GM21786 (cell line): Measurements from ENCODE around the gene COL21A1.
"Not testable (repeated sequence)": the region's sequence is repeated elsewhere in the genome, so short reads cannot be mapped to it uniquely, and the experiment has no call there.

Source experiments
- ATAC-seq: cut with Tn5 transposase; IDR thresholded peaks from one replicate; pipeline ENCODE4 v1.9.1; 2021; ENCODE audit not compliant: unreplicated experiment

Gene COL21A1

DNA sequence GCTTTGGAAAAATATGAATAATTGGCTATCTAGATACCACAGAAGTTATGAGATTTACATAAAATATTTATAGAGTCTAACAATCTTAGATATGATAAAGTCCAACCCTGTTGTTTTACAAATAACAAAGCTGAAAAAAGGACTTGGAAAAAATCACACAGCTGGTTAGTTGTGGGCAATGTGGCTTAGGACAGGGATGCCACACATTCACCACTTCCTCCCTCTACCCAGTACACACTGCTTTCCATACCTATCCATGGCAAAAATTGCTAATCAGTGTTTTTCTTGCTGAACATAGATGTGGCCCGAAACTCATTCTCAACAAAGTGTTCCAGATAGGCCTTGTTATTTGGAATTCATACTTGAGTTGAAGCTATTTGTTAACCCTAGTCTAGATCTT, 224.7 kb downstream of the COL21A1 start:
- ATAC-seq, result no peak

DNA sequence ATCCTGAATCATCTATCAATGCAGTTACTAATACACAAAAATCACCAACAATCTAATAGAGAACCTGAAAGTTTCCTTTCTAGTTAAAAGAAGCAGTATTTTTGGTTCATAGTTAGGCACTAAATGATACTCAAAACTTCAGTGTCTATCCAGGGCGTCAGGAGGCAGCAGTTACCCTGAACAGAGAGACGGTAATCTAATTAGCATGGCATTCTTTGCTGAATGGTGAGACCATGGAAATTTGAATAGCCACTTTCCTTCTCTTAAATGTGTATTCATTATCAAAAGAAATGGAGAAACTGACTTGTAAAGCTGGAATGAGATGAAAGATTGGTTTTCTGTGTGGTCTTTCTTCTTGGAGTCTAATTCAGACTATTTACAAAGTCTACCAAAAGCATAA, 225.4 kb downstream of the COL21A1 start:
- ATAC-seq, result no peak

DNA sequence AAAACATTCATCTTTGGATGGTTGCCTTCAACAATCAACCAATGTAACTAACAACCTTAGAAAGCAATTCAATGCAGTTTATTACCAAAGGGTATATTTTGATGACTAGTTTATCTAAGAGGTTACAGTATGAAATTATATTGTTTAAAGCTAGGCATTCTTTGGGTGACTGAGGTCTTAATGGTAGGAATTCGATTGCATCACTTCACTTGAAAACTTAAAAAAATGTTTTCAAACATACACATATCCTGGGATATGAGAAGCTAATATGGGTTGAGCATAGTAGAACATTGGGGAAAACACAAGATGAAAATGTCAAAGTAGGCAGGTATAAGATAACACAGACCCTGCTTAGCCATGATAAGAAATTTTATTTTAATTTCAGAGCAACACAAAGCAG, 227.4 kb downstream of the COL21A1 start:
- ATAC-seq, result no peak

DNA sequence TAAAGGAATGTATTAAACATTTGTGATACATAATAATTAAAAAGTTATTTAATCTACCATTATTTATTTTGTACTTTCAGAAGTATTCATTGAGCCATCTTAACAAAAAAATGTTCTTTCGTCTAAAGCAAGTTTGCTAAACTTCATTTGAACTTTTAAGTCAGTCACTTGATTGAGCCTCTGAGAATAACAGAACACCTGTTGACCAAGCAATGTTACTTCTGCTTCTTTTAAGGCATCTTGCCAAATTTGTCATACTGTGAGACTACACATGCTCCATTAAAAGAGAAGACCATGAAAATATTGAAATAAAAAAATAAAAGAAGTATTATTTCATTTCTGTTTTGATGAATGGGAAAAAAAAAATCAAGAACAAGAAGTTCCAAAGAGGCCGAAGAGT, 230.2 kb downstream of the COL21A1 start:
- no peak for ATAC-seq

DNA sequence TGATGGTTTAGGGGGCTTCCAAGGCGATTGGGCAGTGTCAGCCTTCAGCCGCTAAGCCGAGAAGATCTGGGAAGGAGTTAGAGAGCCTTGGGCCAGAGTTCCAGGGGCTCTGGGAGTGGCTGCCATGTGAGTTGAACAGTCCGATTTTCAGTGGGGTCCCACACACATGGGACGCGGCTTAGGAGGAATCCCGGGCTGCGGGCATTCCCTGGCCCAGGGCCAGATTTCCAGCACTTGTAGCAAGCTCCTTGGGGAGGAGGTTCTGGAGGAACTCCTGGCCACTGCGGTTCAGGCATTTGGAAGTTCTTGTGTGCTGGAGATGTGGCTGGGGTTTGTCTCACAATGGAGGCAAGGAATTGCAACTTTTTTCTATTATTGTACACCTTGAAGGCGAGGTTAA, 233.3 kb downstream of the COL21A1 start:
- not testable (repeated sequence) for ATAC-seq

DNA sequence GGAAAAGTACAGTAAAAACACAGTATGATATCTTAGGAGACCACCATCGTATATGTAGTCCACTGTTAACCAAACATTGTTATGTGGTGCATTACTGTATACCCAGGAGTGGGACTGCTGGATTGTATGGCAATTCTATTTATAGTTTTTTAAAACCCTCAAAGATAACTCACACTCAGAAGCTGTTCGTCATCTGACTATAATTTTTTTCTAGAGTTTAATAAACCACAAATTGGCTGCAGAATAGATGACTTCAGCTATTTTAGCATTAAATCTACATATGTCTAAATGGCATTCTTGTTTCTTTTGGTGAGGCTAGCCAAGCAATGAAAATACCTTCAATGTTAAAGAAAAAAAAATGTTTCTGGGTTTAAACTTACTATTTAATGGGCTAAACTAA, 237.7 kb downstream of the COL21A1 start:
- no peak for ATAC-seq
